Measurements from ENCODE around the gene DOCK2.

- TF ChIP-seq CTCF (IDR thresholded peaks at IDR 0.05) (no peak), EP300 (IDR thresholded peaks at IDR 0.05) (no peak)
Observed at GRCh38 chr5:170114271-170114670, 477.2 kb downstream of the DOCK2 start.
